Pancreas (tissue), 10 donors: ENCODE results near the gene GDF7. TPM values are rescaled to one million over a fixed set of nuclear protein-coding genes. Genes with fewer than 3 reads are reported as not detected.

Source experiments
- ATAC-seq, 4 donors: fragments of 200-7000 bp; cut with Tn5 transposase; one replicate each; pipeline versions ENCODE4 v1.8.0 to v1.9.1; 2020; ENCODE audit warnings: mild to moderate bottlenecking in 4 of 4, moderate library complexity in 4 of 4
- DNase-seq, 6 donors: peaks; one replicate each; pipeline ENCODE4 v3.0.0-alpha.2; 2020
- FAIRE-seq: peaks from 2 replicates; lab custom pipeline; 2012; peaks lifted over from hg19 to GRCh38; lab: Jason Lieb, UNC
- H3K27ac ChIP-seq, 4 donors: fragments of 200-600 bp; sonication (generic); 1 replicate in 3 of 4; 2 replicates in 1 of 4; pipeline versions ENCODE4 v1.5.0 to v1.8.0; 2020
- H3K27me3 ChIP-seq, 4 donors: fragments of 200-600 bp; one replicate each; pipeline ENCODE4 v1.8.0; 2021
- H3K36me3 ChIP-seq, 3 donors: fragments of 200-600 bp; sonication (generic) in 1 of 3; one replicate each; pipeline versions ENCODE4 v1.5.0 to v1.8.0; 2020 to 2021
- H3K4me1 ChIP-seq, 3 donors: fragments of 200-600 bp; one replicate each; pipeline ENCODE4 v1.8.0; 2021
- H3K4me3 ChIP-seq, 4 donors: fragments of 200-600 bp; sonication (generic) in 2 of 4; one replicate each; pipeline versions ENCODE4 v1.5.0 to v1.8.0; 2020 to 2021
- H3K9me3 ChIP-seq, 4 donors: fragments of 200-600 bp; one replicate each; pipeline ENCODE4 v1.8.0; 2021
- whole genome bisulfite sequencing, 2 donors: extraction: QIAGEN DNeasy Blood & Tissue Kit; methylation state at CpG; one replicate each; pipeline ENCODE4 v1.1.7; 2013; 5-methylcytosine and 5-hydroxymethylcytosine counted together
- intact Hi-C, 3 donors: fragments of 100-400 bp; cut with DNase I; formaldehyde crosslinking; loops; one replicate each; pipeline versions ENCODE4 v1.11.1 to v1.14.2; 2022
- polyA plus RNA-seq, 2 donors: library from polyadenylated mRNA; stranded (reverse); fragments of 200-250 nt; gene quantifications; one replicate each; pipeline ENCODE4 v1.2.3, GENCODE V29; 2013
- total RNA-seq, 6 donors: library from RNA; stranded (reverse); fragmentation: NEBNext Ultra II Directional in 4 of 6; extraction: Animal tissue kit (Norgen Biotek cat#: 25700) in 4 of 6; gene quantifications; one replicate each; pipeline versions ENCODE4 v1.2.1 to v1.2.4, GENCODE V29; 2021 to 2023
- TF ChIP-seq, protein P1 (sequence below), 4 donors: fragments of 200-600 bp; sonication (generic) in 3 of 4; IDR thresholded peaks; one replicate each; pipeline versions ENCODE4 v1.5.0 to v1.8.0; 2021; ENCODE audit warnings: antibody characterized with exemption in 4 of 4
- donor health status: healthy with polysubstance abuse.
- donor health status: DM: no; HTN: no; CAD: no; lungs with moderate emphysema.
- donor health status: DM: no; HTN: no; CAD: no.
- donor health status: control.
- donor health status: control.
- donor health status: Bipolar disorder and iron deficiency.
- donor health status: DM: yes; HTN: yes; CAD: no.
- donor health status: DM: no; HTN: no; CAD: no.
- donor health status: DM: no; HTN: no; CAD: no.
- donor health status: DM: yes; HTN: yes; CAD: no.

The GDF7 gene
- total RNA-seq (under 1 TPM; 0.16 to 0.98 (median 0.73) TPM), polyA plus RNA-seq (under 1 TPM; 0.19 to 0.89 TPM)

DNA sequence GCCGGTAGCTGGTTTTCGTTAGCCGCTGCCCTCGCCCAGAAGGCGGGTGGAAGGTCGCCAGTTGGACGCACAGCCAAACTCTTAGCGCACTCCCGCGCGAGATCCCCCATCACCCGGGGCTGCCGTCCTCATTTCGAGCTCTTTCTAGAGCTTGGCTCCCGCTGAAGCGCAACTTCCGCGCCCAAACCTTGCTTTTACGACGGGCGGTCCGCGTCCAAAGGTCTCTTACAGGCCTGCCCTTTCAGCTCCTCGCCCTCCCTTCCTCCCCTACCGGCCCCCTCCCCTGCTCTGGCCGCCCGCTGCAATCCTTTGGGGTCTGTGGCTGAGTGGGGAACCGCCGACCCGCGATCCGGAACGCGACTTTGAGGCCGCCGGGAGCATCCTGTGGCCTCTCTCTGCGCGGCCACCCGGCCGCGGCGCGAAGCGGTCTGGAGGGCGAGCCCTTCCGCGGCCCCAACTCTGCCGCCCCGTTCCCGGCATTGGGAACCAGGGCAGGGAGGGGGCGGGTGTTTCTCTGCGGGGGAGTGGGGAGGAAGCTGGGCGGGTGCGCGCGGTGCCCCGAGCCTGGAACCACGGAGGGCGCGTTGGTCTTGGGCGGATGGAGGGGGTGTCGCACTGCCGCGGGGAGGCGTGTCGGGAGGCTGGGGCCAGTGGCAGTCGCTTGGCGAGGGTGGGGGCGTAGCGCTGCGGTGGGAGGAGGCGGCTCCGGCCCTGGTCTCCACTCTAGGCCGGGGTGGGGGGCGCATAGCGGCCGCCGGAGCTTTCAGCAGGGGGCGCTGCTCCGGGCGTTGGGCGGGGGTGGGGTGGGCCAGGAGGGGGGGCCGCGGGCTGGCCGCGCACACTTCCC is at the start of gene GDF7:
Gene GDF7, plus strand, starts transcription at position 841 of the 847 bp plus-strand sequence. CDS start 96 bp downstream, outside the sequence.
- peak within 1 kb of the TSS in 1 of 4 donors; percentile 5 for H3K27ac ChIP-seq
- no peak for FAIRE-seq

GRCh38 chr2:20617892-20618467 is 49.0 kb upstream of the GDF7 start:
- FAIRE-seq, result no peak
- Histone ChIP-seq H3K36me3 (peaks cover 0 to 21% (median 0%) of the 10 kb centered on the region in 3 donors), H3K9me3 (no peaks in the 10 kb centered on the region), H3K4me3 (no peak overlapping the region), H3K27ac (peak overlapping the region; percentile 81 to 89 (median 83)), H3K27me3 (no peaks in the 10 kb centered on the region), H3K4me1 (peaks cover 5 to 16% (median 8%) of the 10 kb centered on the region in 3 donors)
- 35 to 44% methylated on average over 14 of the region's 14 CpGs for WGBS, 2 donors
- TF ChIP-seq, protein P1, sequence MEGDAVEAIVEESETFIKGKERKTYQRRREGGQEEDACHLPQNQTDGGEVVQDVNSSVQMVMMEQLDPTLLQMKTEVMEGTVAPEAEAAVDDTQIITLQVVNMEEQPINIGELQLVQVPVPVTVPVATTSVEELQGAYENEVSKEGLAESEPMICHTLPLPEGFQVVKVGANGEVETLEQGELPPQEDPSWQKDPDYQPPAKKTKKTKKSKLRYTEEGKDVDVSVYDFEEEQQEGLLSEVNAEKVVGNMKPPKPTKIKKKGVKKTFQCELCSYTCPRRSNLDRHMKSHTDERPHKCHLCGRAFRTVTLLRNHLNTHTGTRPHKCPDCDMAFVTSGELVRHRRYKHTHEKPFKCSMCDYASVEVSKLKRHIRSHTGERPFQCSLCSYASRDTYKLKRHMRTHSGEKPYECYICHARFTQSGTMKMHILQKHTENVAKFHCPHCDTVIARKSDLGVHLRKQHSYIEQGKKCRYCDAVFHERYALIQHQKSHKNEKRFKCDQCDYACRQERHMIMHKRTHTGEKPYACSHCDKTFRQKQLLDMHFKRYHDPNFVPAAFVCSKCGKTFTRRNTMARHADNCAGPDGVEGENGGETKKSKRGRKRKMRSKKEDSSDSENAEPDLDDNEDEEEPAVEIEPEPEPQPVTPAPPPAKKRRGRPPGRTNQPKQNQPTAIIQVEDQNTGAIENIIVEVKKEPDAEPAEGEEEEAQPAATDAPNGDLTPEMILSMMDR (IDR thresholded peaks at IDR 0.05), result peak; percentile 31 to 71 (median 59)
- peak; percentile 84 to 92 (median 87) for ATAC-seq
- DNase-seq, result peak; percentile 90 to 96 (median 92)
- intact Hi-C loops, result no loop called here

More for the DNA sequence above, at the start of gene GDF7:
- ATAC-seq (peak; percentile 20 to 61 (median 46)), DNase-seq (peak in 2 of 6 donors; percentile 64 to 82)
- Histone ChIP-seq H3K9me3 (no peaks in the 10 kb centered on the region), H3K27me3 (peaks cover 0 to 21% (median 8%) of the 10 kb centered on the region in 4 donors), H3K4me1 (no peaks in the 10 kb centered on the region), H3K36me3 (no peaks in the 10 kb centered on the region), H3K4me3 (peak within 1 kb of the TSS; percentile 7 to 46 (median 22))
- intact Hi-C loops, result loop anchor here in 2 of 3 donors (5.0 to 10.0 kb wide), 3 partner anchors 88 to 301 kb away; no protein-coding TSS in a partner anchor
- TF ChIP-seq, protein P1 (IDR thresholded peaks at IDR 0.05), result peak in 1 of 4 donors; percentile 7
- WGBS, 2 donors, result 2% methylated on average over 52 to 85 of the region's 86 CpGs

GRCh38 chr2:20618468-20618885 is 48.5 kb upstream of the GDF7 start:
- H3K4me1 ChIP-seq, result peaks cover 5 to 14% (median 8%) of the 10 kb centered on the region in 3 donors
- H3K27ac ChIP-seq, result peak overlapping the region; percentile 81 to 89 (median 83)
- intact Hi-C loops, result no loop called here
- peak in 3 of 4 donors; percentile 5 to 17 (median 17) for ATAC-seq
- no peaks in the 10 kb centered on the region for H3K27me3 ChIP-seq
- TF ChIP-seq, protein P1 (IDR thresholded peaks at IDR 0.05), result no peak
- no peaks in the 10 kb centered on the region for H3K9me3 ChIP-seq
- no peak overlapping the region for H3K4me3 ChIP-seq
- WGBS, 2 donors, result 77 to 83% methylated on average over 7 to 10 of the region's 10 CpGs
- no peak for FAIRE-seq
- H3K36me3 ChIP-seq, result peaks cover 0 to 22% (median 0%) of the 10 kb centered on the region in 3 donors
- DNase-seq, result peak in 1 of 6 donors; percentile 47

- peak in 2 of 6 donors; percentile 51 to 54 for DNase-seq
- H3K9me3 ChIP-seq, result no peaks in the 10 kb centered on the region
- intact Hi-C loops, result no loop called here
- no peak for FAIRE-seq
- peak overlapping the region; percentile 81 to 89 (median 83) for H3K27ac ChIP-seq
- WGBS, 2 donors, result 81 to 83% methylated on average over 13 to 15 of the region's 15 CpGs
- no peaks in the 10 kb centered on the region for H3K27me3 ChIP-seq
- peaks cover 5 to 13% (median 8%) of the 10 kb centered on the region in 3 donors for H3K4me1 ChIP-seq
- ATAC-seq, result no peak
- no peak overlapping the region for H3K4me3 ChIP-seq
- TF ChIP-seq, protein P1 (IDR thresholded peaks at IDR 0.05), result no peak
- H3K36me3 ChIP-seq, result peaks cover 0 to 27% (median 0%) of the 10 kb centered on the region in 3 donors
These were observed 47.9 kb upstream of the GDF7 start for GRCh38 chr2:20618886-20619521.
